HepG2 (cell line): ENCODE results near the gene CFAP61. TPM values are rescaled to one million over a fixed set of nuclear protein-coding genes. Genes with fewer than 3 reads are reported as not detected.

ENCODE experiments used
- ATAC-seq: fragments of 200-7000 bp; cut with Tn5 transposase; 3 replicates; pipeline ENCODE4 v1.9.1; 2020; ENCODE audit warnings: mild to moderate bottlenecking, moderate library complexity
- BruUV-seq: library from RNA; stranded (reverse); fragments of 400-500 nt; replicated peaks from 2 replicates; lab custom pipeline; 2021; lab: Mats Ljungman, UMichigan
- CTCF ChIA-PET: fragments of 300-600 bp; formaldehyde crosslinking; extraction: SDS; loops from one replicate; lab custom pipeline; 2021; ENCODE audit warnings: low total read pairs, inconsistent platforms, low intra/inter-chr PET ratio; lab: Yijun Ruan, JAX
- POLR2A ChIA-PET: fragments of 350-600 bp; sonication (Branson Sonifier 250); formaldehyde crosslinking; loops from one replicate; lab custom pipeline; 2020; ENCODE audit warnings: antibody characterized with exemption, inconsistent platforms; lab: Yijun Ruan, JAX
- DNase-seq: peaks from one replicate; pipeline ENCODE4 v3.0.0-alpha.2; 2015; ENCODE audit warnings: low spot score
- FAIRE-seq: peaks from 3 replicates; lab custom pipeline; 2011; peaks lifted over from hg19 to GRCh38; lab: Jason Lieb, UNC
- H2AFZ ChIP-seq: one replicate; pipeline ENCODE4 v1.6.1; 2011; ENCODE audit warnings: low read length, inconsistent platforms
- H3K27ac ChIP-seq: fragments of 300-600 bp; 3 replicates; pipeline ENCODE4 v1.8.0; 2011; ENCODE audit warnings: mixed run types, mild to moderate bottlenecking, mixed read lengths, low read length, inconsistent platforms; ENCODE audit not compliant: insufficient read depth; ENCODE audit errors: extremely low read length
- H3K27me3 ChIP-seq, 2 experiments: fragments of 200-600 bp in 1 of 2; 2 replicates in 1 of 2; 3 replicates in 1 of 2; pipeline versions ENCODE4 v1.6.0 to v1.8.0; 2011; ENCODE audit warnings: low read length in 2 of 2, mild to moderate bottlenecking in 2 of 2, moderate library complexity in 2 of 2, inconsistent platforms in 1 of 2; ENCODE audit not compliant: insufficient read depth in 2 of 2, control insufficient read depth in 1 of 2
- H3K36me3 ChIP-seq, 2 experiments: fragments of 200-600 bp in 1 of 2; replicated peaks in 1 of 2; 2 replicates in 1 of 2; 3 replicates in 1 of 2; pipeline versions ENCODE4 v1.5.1 to v1.8.0; 2011; ENCODE audit warnings: low read length in 2 of 2, inconsistent platforms in 1 of 2; ENCODE audit not compliant: insufficient read depth in 2 of 2, control insufficient read depth in 1 of 2
- H3K4me1 ChIP-seq: 2 replicates; pipeline ENCODE4 v1.5.1; 2012; ENCODE audit warnings: low read length, inconsistent platforms; ENCODE audit not compliant: insufficient read depth
- H3K4me2 ChIP-seq: 2 replicates; pipeline ENCODE4 v1.6.0; 2011; ENCODE audit warnings: low read depth, low read length, inconsistent platforms
- H3K4me3 ChIP-seq, 3 experiments: fragments of 200-600 bp in 1 of 3; sonication (generic), shearing (Covaris generic) in 1 of 3; replicated peaks in 1 of 3; 2 replicates each; pipeline ENCODE4 v1.5.1; 2011 to 2016; ENCODE audit warnings: low read length in 3 of 3, inconsistent platforms in 2 of 3, low read depth in 2 of 3, mild to moderate bottlenecking in 2 of 3, control low read depth in 1 of 3, mixed read lengths in 1 of 3; ENCODE audit not compliant: insufficient read depth in 1 of 3
- H3K79me2 ChIP-seq: one replicate; pipeline ENCODE4 v1.6.1; 2011; ENCODE audit warnings: low read length, inconsistent platforms; ENCODE audit not compliant: insufficient read depth
- H3K9ac ChIP-seq: 2 replicates; pipeline ENCODE4 v1.6.0; 2011; ENCODE audit warnings: mild to moderate bottlenecking, low read depth, low read length, inconsistent platforms; ENCODE audit not compliant: insufficient read depth
- H3K9me3 ChIP-seq: 2 replicates; pipeline ENCODE4 v1.5.1; 2012; ENCODE audit warnings: mild to moderate bottlenecking, low read length
- H4K20me1 ChIP-seq: 2 replicates; pipeline ENCODE4 v1.6.0; 2011; ENCODE audit warnings: inconsistent platforms, mild to moderate bottlenecking, low read length, moderate library complexity; ENCODE audit not compliant: insufficient read depth
- SP140L ChIP-seq: sonication (generic); formaldehyde crosslinking; IDR thresholded peaks from 2 replicates; pipeline ENCODE4 v1.4.0; 2020; ENCODE audit warnings: missing genetic modification reagents, borderline replicate concordance
- SRSF1 ChIP-seq: fragments of 200-400 bp; formaldehyde crosslinking; optimal IDR thresholded peaks from 2 replicates; pipeline ENCODE3; 2017; ENCODE audit warnings: mild to moderate bottlenecking, low read depth, low read length, moderate library complexity
- ZNF407 ChIP-seq: sonication (generic); formaldehyde crosslinking; IDR thresholded peaks from one replicate; pipeline ENCODE4 v1.5.1; 2020; ENCODE audit warnings: mild to moderate bottlenecking, missing genetic modification reagents; ENCODE audit errors: not compliant biosample characterization
- ZNF7 ChIP-seq: IDR thresholded peaks from 2 replicates; pipeline ENCODE4 v1.6.1; 2016; ENCODE audit warnings: missing biosample characterization, missing genetic modification reagents
- ZNF75D ChIP-seq: sonication (generic); formaldehyde crosslinking; IDR thresholded peaks from 2 replicates; pipeline ENCODE4 v1.8.1; 2023; ENCODE audit warnings: missing genetic modification reagents, mild to moderate bottlenecking, borderline replicate concordance
- WGBS: methylation state at CpG from one replicate; pipeline ENCODE4 v1.1.6; 2017; ENCODE audit warnings: low lambda C conversion rate; 5-methylcytosine and 5-hydroxymethylcytosine counted together
- in situ Hi-C: cut with HindIII; loops from 2 replicates; pipeline ENCODE4 v1.10.0; 2017; ENCODE audit warnings: low pct_unique_long_range_greater_than_20kb; ENCODE audit not compliant: extremely low pct_ligation_motif_present
- intact Hi-C: fragments of 100-400 bp; cut with micrococcal nuclease; formaldehyde crosslinking; loops from one replicate; pipeline ENCODE4 v1.10.0; 2022; ENCODE audit not compliant: unreplicated experiment
- polyA plus RNA-seq, 8 experiments: library from polyadenylated mRNA; depleted of rRNA in 3 of 8; stranded (reverse) in 7 of 8; unstranded in 1 of 8; fragments of >200 nt; fragmentation: Illumina TruSeq in 4 of 8; extraction: Trizol in 4 of 8; gene quantifications; 2 replicates each; pipeline versions ENCODE4 v1.2.1 to v1.2.3, GENCODE V29; 2011 to 2016; ENCODE audit warnings: low read depth in 4 of 8, missing spikeins in 1 of 8, mixed read lengths in 1 of 8; ENCODE audit not compliant: insufficient read depth in 1 of 8
- total RNA-seq, 5 experiments: library from RNA; depleted of rRNA; stranded (reverse); fragments of >200 nt; fragmentation: Illumina TruSeq; extraction: Trizol; gene quantifications; 2 replicates each; pipeline ENCODE4 v1.2.3, GENCODE V29; 2016; ENCODE audit warnings: low read depth in 1 of 5
- TF ChIP-seq, protein P1 (sequence below): sonication (generic); formaldehyde crosslinking; IDR thresholded peaks from 2 replicates; pipeline ENCODE4 v1.4.0; 2020; ENCODE audit warnings: mild to moderate bottlenecking, low read depth, missing genetic modification reagents

CFAP61 gene
- total and polyA plus RNA-seq, 2 of the 13 experiments (the other 11 are each of a cell fraction or from before 2014, with no cell fraction given): 0.27 TPM; not detected in 1

- ATAC-seq (no peak), DNase-seq (no peak), FAIRE-seq (no peak)
- no peak overlapping the region for H3K4me3 ChIP-seq
- BruUV-seq: no TSS peak
- no peaks in the 10 kb centered on the region for H3K9me3 ChIP-seq
- no peaks in the 10 kb centered on the region for H3K36me3 ChIP-seq
- H2AFZ ChIP-seq: no peak overlapping the region
- no peaks in the 10 kb centered on the region for H4K20me1 ChIP-seq
- peaks cover 2 to 27% of the 10 kb centered on the region in 2 experiments; a peak in 4 of 5 replicates for H3K27me3 ChIP-seq
- WGBS: 7% methylated on average over 4 of the region's 4 CpGs
- in situ Hi-C loops: no loop called here
- H3K79me2 ChIP-seq: no peaks in the 10 kb centered on the region
- H3K9ac ChIP-seq: no peak overlapping the region
- ChIA-PET CTCF (no interaction called here), POLR2A (no interaction called here)
- no peak overlapping the region for H3K4me2 ChIP-seq
- no peaks in the 10 kb centered on the region for H3K4me1 ChIP-seq
- TF ChIP-seq SRSF1: no peak
- no peak for TF ChIP-seq ZNF407 (CRISPR knock-in tag)
- TF ChIP-seq, protein P1, sequence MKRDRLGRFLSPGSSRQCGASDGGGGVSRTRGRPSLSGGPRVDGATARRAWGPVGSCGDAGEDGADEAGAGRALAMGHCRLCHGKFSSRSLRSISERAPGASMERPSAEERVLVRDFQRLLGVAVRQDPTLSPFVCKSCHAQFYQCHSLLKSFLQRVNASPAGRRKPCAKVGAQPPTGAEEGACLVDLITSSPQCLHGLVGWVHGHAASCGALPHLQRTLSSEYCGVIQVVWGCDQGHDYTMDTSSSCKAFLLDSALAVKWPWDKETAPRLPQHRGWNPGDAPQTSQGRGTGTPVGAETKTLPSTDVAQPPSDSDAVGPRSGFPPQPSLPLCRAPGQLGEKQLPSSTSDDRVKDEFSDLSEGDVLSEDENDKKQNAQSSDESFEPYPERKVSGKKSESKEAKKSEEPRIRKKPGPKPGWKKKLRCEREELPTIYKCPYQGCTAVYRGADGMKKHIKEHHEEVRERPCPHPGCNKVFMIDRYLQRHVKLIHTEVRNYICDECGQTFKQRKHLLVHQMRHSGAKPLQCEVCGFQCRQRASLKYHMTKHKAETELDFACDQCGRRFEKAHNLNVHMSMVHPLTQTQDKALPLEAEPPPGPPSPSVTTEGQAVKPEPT (CRISPR knock-in tag): no peak
- no peak for TF ChIP-seq ZNF75D (CRISPR knock-in tag)
- no peak for TF ChIP-seq SP140L (CRISPR knock-in tag)
- TF ChIP-seq ZNF7 (CRISPR knock-in tag): no peak
- intact Hi-C loops: no loop called here
- H3K27ac ChIP-seq: no peak overlapping the region
These were observed 40.5 kb downstream of the CFAP61 start for GRCh38 chr20:20092827-20093226.
